Measurements from ENCODE around the gene RBM22.

The RBM22 gene

DNA sequence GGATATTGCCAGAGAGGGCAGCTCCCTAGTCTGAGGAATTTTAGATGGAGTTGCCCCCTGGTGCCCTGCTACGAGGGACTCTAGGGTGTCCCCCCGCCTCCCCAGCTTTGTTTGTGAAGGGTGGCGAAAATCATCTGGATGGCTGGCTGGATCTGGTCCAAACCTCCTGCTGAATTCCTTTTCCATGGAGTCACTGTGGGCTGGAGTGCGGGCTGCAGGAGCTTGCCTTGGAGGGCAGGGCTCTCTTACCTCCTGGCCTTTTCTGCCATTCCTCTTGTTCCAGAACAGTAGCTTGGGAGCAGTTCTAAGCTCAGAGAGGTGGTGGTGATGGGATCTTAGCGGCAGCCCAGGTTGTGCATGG lies 58.3 kb downstream of the RBM22 start:
- no peaks in the 10 kb centered on the region for H3K4me1 ChIP-seq (ENCODE audit: insufficient read depth, low read length, poor library complexity, severe bottlenecking)
- H2AFZ ChIP-seq (ENCODE audit: low read length), result no peak overlapping the region
- no peak overlapping the region for H3K9ac ChIP-seq (ENCODE audit: low read depth, low read length, poor library complexity, severe bottlenecking)
- no peak overlapping the region for H3K4me2 ChIP-seq (ENCODE audit: low read depth, low read length, poor library complexity, severe bottlenecking)
- no peaks in the 10 kb centered on the region for H3K36me3 ChIP-seq (ENCODE audit: insufficient read depth, low read length)
- H3K79me2 ChIP-seq (ENCODE audit: insufficient read depth, low read length), result no peaks in the 10 kb centered on the region
- no peaks in the 10 kb centered on the region for H3F3A ChIP-seq (ENCODE audit: low read depth)
- H3K4me3 ChIP-seq (ENCODE audit: low read length, poor library complexity, severe bottlenecking), result no peak overlapping the region
- H3K27me3 ChIP-seq (ENCODE audit: insufficient read depth, low read length, poor library complexity, severe bottlenecking), result no peaks in the 10 kb centered on the region
- H3K9me3 ChIP-seq (ENCODE audit: insufficient read depth, low read depth, low read length), result no peaks in the 10 kb centered on the region
- no peaks in the 10 kb centered on the region for H3K9me2 ChIP-seq (replicated peaks; ENCODE audit: low read depth, low read length)
- H4K20me1 ChIP-seq (ENCODE audit: insufficient read depth, low read length, poor library complexity, severe bottlenecking), result no peaks in the 10 kb centered on the region
- TF ChIP-seq EZH2phosphoT487 (IDR thresholded peaks at IDR 0.05; ENCODE audit: borderline replicate concordance), result no peak
- TF ChIP-seq, protein P1, sequence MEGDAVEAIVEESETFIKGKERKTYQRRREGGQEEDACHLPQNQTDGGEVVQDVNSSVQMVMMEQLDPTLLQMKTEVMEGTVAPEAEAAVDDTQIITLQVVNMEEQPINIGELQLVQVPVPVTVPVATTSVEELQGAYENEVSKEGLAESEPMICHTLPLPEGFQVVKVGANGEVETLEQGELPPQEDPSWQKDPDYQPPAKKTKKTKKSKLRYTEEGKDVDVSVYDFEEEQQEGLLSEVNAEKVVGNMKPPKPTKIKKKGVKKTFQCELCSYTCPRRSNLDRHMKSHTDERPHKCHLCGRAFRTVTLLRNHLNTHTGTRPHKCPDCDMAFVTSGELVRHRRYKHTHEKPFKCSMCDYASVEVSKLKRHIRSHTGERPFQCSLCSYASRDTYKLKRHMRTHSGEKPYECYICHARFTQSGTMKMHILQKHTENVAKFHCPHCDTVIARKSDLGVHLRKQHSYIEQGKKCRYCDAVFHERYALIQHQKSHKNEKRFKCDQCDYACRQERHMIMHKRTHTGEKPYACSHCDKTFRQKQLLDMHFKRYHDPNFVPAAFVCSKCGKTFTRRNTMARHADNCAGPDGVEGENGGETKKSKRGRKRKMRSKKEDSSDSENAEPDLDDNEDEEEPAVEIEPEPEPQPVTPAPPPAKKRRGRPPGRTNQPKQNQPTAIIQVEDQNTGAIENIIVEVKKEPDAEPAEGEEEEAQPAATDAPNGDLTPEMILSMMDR (conservative IDR thresholded peaks at IDR 0.05; ENCODE audit: low read length), result no peak

DNA sequence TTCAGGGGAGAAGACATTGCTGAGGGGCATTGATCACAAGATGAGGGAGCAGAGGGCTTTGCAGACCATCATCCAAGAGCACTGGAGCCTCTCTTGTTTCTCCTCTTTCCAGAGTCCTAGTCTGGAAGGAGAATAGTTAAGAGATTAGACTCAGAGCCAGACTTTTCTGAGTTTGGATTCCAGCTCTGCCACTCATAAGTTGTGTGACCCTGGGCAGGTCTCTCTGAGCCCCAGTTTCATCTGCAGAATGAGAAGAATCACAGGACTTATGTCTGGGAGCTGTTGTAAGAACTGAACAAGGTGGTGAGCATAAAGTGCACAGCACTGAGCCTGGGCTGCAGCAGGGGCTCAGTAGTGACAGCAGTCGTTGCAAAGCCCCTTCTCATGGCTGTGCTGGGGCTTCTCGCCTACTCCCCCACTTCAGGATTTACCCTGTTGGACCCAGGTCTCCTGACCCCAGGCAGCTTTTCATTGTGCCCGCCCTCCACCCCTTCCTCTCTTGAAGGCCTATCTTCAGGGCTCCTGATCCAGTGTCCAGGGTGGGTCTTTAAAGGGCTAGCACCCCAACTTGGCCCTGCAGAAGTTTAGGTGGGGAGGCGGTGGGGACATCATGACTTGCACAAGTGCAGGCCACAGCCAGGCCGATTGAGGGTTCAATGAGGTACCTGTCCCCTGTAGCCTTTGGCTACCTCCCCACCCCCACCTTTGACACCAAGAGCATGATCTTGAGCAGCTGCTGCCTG lies 58.9 kb downstream of the RBM22 start:
- no peak overlapping the region for H3K9ac ChIP-seq (ENCODE audit: low read depth, low read length, poor library complexity, severe bottlenecking)

DNA sequence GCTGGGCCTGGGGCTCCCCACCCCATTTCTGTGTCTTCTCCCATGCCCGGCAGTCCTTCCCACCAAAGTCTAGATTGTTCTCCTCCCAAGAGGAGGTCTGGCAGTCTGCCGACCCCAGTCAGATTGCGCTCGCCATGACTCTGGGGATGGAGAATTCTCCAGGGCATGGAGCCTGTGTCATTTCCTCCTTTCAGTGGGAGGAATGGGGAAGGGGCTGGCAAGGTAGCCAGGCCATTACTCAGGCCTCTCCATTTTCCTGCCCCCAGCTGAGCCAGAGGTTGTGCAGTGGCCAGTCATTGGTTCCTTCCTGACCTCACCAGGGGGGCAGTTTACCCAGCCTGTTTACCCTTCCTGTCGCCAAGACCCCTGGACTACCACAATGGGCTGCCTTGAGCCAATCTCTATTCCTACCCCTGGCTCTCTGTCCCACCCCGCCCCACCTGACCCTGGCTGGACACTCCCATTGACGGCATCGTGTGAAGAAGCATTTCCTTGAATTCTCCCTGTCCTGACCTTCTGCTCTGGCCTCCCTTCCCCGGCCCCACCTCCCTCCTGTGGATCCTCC lies 59.8 kb downstream of the RBM22 start:
- Histone ChIP-seq H3K9me2 (replicated peaks; ENCODE audit: low read depth, low read length) (no peaks in the 10 kb centered on the region), H3F3A (ENCODE audit: low read depth) (no peaks in the 10 kb centered on the region), H4K20me1 (ENCODE audit: insufficient read depth, low read length, poor library complexity, severe bottlenecking) (no peaks in the 10 kb centered on the region), H3K36me3 (ENCODE audit: insufficient read depth, low read length) (no peaks in the 10 kb centered on the region), H3K9me3 (ENCODE audit: insufficient read depth, low read depth, low read length) (no peaks in the 10 kb centered on the region), H3K4me1 (ENCODE audit: insufficient read depth, low read length, poor library complexity, severe bottlenecking) (no peaks in the 10 kb centered on the region), H3K4me2 (ENCODE audit: low read depth, low read length, poor library complexity, severe bottlenecking) (no peak overlapping the region), H2AFZ (ENCODE audit: low read length) (no peak overlapping the region), H3K4me3 (ENCODE audit: low read length, poor library complexity, severe bottlenecking) (no peak overlapping the region), H3K9ac (ENCODE audit: low read depth, low read length, poor library complexity, severe bottlenecking) (no peak overlapping the region), H3K27me3 (ENCODE audit: insufficient read depth, low read length, poor library complexity, severe bottlenecking) (no peaks in the 10 kb centered on the region), H3K79me2 (ENCODE audit: insufficient read depth, low read length) (no peaks in the 10 kb centered on the region)
- no peak for TF ChIP-seq EZH2phosphoT487 (IDR thresholded peaks at IDR 0.05; ENCODE audit: borderline replicate concordance)
- TF ChIP-seq, protein P1 (conservative IDR thresholded peaks at IDR 0.05; ENCODE audit: low read length), result no peak

More for the DNA sequence above, 58.9 kb downstream of the RBM22 start:
- H3K9me3 ChIP-seq (ENCODE audit: insufficient read depth, low read depth, low read length), result no peaks in the 10 kb centered on the region
- TF ChIP-seq, protein P1 (conservative IDR thresholded peaks at IDR 0.05; ENCODE audit: low read length), result no peak
- no peak for TF ChIP-seq EZH2phosphoT487 (IDR thresholded peaks at IDR 0.05; ENCODE audit: borderline replicate concordance)
- no peaks in the 10 kb centered on the region for H3K27me3 ChIP-seq (ENCODE audit: insufficient read depth, low read length, poor library complexity, severe bottlenecking)
- no peak overlapping the region for H3K4me2 ChIP-seq (ENCODE audit: low read depth, low read length, poor library complexity, severe bottlenecking)
- no peaks in the 10 kb centered on the region for H3F3A ChIP-seq (ENCODE audit: low read depth)
- H3K79me2 ChIP-seq (ENCODE audit: insufficient read depth, low read length), result no peaks in the 10 kb centered on the region
- H2AFZ ChIP-seq (ENCODE audit: low read length), result no peak overlapping the region
- no peaks in the 10 kb centered on the region for H3K9me2 ChIP-seq (replicated peaks; ENCODE audit: low read depth, low read length)
- H3K4me3 ChIP-seq (ENCODE audit: low read length, poor library complexity, severe bottlenecking), result no peak overlapping the region
- no peaks in the 10 kb centered on the region for H4K20me1 ChIP-seq (ENCODE audit: insufficient read depth, low read length, poor library complexity, severe bottlenecking)
- H3K4me1 ChIP-seq (ENCODE audit: insufficient read depth, low read length, poor library complexity, severe bottlenecking), result no peaks in the 10 kb centered on the region
- no peaks in the 10 kb centered on the region for H3K36me3 ChIP-seq (ENCODE audit: insufficient read depth, low read length)

Data from Loucy (cell line).